ENCODE data around the gene GABBR2. TPM values are rescaled to one million over a fixed set of nuclear protein-coding genes. Genes with fewer than 3 reads are reported as not detected.

GABBR2 gene
- total and polyA plus RNA-seq, 2 of the 8 experiments (the other 6 are each of a cell fraction or from before 2014, with no cell fraction given), result 0.50 to 1.2 TPM

- ChIA-PET CTCF (ENCODE audit: partially characterized antibody) (interaction anchor here (0.9 kb wide), 1 partner anchor 16 kb away, joined by 4 read pairs; no protein-coding TSS in a partner anchor), POLR2A (ENCODE audit: partially characterized antibody) (no interaction called here)
- Histone ChIP-seq H3K9ac (replicated peaks in 1 of 4; ENCODE audit: extremely low read depth in 1 of 4, low read depth in 3 of 4, low read length in 3 of 4) (no peak overlapping the region), H3K36me3 (ENCODE audit: control insufficient read depth in 2 of 4, insufficient read depth in 4 of 4, low read length in 3 of 4) (no peaks in the 10 kb centered on the region), H3K23ac (ENCODE audit: insufficient read length) (no peak overlapping the region), H3K4me3 (ENCODE audit: extremely low read depth in 1 of 4, insufficient read depth in 2 of 4, low read depth in 3 of 4, low read length in 4 of 4) (no peak overlapping the region), H2AK5ac (ENCODE audit: low read depth, low read length) (no peak overlapping the region), H3K9me3 (ENCODE audit: insufficient read depth in 2 of 2, low read depth in 1 of 2, low read length in 1 of 2) (no peaks in the 10 kb centered on the region), H4K8ac (ENCODE audit: extremely low read depth, insufficient read depth, low read length) (no peak overlapping the region), H3K27me3 (replicated peaks in 1 of 4; ENCODE audit: control insufficient read depth in 3 of 4, extremely low read depth in 1 of 4, insufficient read depth in 3 of 4, low read length in 3 of 4) (no peaks in the 10 kb centered on the region), H3K4me1 (replicated peaks in 1 of 4; ENCODE audit: control insufficient read depth in 3 of 4, insufficient read depth in 4 of 4, low read length in 3 of 4) (no peaks in the 10 kb centered on the region), H2AFZ (ENCODE audit: low read length) (no peak overlapping the region), H3K79me2 (ENCODE audit: control insufficient read depth in 1 of 2, insufficient read depth in 2 of 2, low read length in 2 of 2) (no peaks in the 10 kb centered on the region), H3K27ac (ENCODE audit: low read depth, low read length) (no peak overlapping the region), H3K56ac (replicated peaks; ENCODE audit: insufficient read length, low read depth, low read length) (no peak overlapping the region), H2BK20ac (ENCODE audit: low read length) (no peak overlapping the region), H2BK15ac (ENCODE audit: low read length) (no peak overlapping the region), H4K91ac (replicated peaks; ENCODE audit: insufficient read length, low read length) (no peak overlapping the region), H3K4ac (replicated peaks; ENCODE audit: insufficient read length, low read depth, low read length) (no peak overlapping the region), H2BK5ac (ENCODE audit: low read depth, low read length) (no peak overlapping the region), H3K23me2 (ENCODE audit: low read depth, low read length) (peaks cover 1% of the 10 kb centered on the region; the same call in 1 of the 2 replicates), H4K5ac (ENCODE audit: insufficient read length, low read depth, low read length) (no peak overlapping the region), H3K79me1 (ENCODE audit: low read depth, low read length) (no peaks in the 10 kb centered on the region), H4K20me1 (replicated peaks in 1 of 2; ENCODE audit: control insufficient read depth in 1 of 2, insufficient read depth in 2 of 2, low read length in 2 of 2) (no peaks in the 10 kb centered on the region), H2BK12ac (ENCODE audit: low read depth, low read length) (no peak overlapping the region), H3K4me2 (ENCODE audit: insufficient read depth in 1 of 2, low read depth in 2 of 2, low read length in 2 of 2) (no peak overlapping the region), H2BK120ac (replicated peaks; ENCODE audit: low read depth, low read length) (no peak overlapping the region), H3K14ac (ENCODE audit: insufficient read length) (no peak overlapping the region), H3K18ac (ENCODE audit: extremely low read depth, low read length) (no peak overlapping the region)
- WGBS, 2 experiments (ENCODE audit: extremely low coverage in 1 of 2, insufficient coverage in 1 of 2, insufficient read length in 1 of 2, insufficient replicate concordance in 2 of 2, low coverage in 1 of 2, low lambda C conversion rate in 2 of 2, missing lambda C conversion rate in 1 of 2), result 88% methylated on average over 6 of the region's 6 CpGs; no CpG with 5 or more reads in 1 of the 2 experiments
- TF ChIP-seq BRCA1 (IDR thresholded peaks at IDR 0.05; ENCODE audit: low read depth, low read length) (no peak), CEBPB (IDR thresholded peaks at IDR 0.05; ENCODE audit: low read depth, low read length) (no peak), EP300 (IDR thresholded peaks at IDR 0.05; ENCODE audit: borderline replicate concordance in 1 of 2, low read depth in 2 of 2, low read length in 2 of 2) (no peak), SAP30 (IDR thresholded peaks at IDR 0.05; ENCODE audit: insufficient read depth, insufficient replicate concordance, low read length) (no peak), BCL11A (IDR thresholded peaks at IDR 0.05; ENCODE audit: low read depth in 2 of 2, low read length in 2 of 2) (no peak), HDAC6 (IDR thresholded peaks at IDR 0.05; ENCODE audit: low read depth, low read length) (no peak), POLR2AphosphoS5 (IDR thresholded peaks at IDR 0.05; ENCODE audit: low read depth, low read length) (no peak), MAFK (IDR thresholded peaks at IDR 0.05; ENCODE audit: low read depth, low read length) (no peak), SIRT6 (IDR thresholded peaks at IDR 0.05; ENCODE audit: low read length) (no peak), RXRA (IDR thresholded peaks at IDR 0.05; ENCODE audit: insufficient read depth, low read depth, low read length) (no peak), POLR2A (IDR thresholded peaks at IDR 0.05; ENCODE audit: control extremely low read depth in 1 of 2, low read depth in 2 of 2, low read length in 2 of 2) (no peak)
- TF ChIP-seq, protein P1, sequence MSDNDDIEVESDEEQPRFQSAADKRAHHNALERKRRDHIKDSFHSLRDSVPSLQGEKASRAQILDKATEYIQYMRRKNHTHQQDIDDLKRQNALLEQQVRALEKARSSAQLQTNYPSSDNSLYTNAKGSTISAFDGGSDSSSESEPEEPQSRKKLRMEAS (IDR thresholded peaks at IDR 0.05), result no peak
- DNase-seq (ENCODE audit: low read depth in 1 of 2, low spot score in 2 of 2), result no peak
- FAIRE-seq, result no peak
Observed at GRCh38 chr9:98432134-98432533, 276.6 kb downstream of the GABBR2 start.

Data from H1 (cell line).